ENCODE measurements around the gene METTL16. TPM values are rescaled to one million over a fixed set of nuclear protein-coding genes. Genes with fewer than 3 reads are reported as not detected.

Gene METTL16
- total RNA-seq, 1 donor, result 14.8 TPM

DNA sequence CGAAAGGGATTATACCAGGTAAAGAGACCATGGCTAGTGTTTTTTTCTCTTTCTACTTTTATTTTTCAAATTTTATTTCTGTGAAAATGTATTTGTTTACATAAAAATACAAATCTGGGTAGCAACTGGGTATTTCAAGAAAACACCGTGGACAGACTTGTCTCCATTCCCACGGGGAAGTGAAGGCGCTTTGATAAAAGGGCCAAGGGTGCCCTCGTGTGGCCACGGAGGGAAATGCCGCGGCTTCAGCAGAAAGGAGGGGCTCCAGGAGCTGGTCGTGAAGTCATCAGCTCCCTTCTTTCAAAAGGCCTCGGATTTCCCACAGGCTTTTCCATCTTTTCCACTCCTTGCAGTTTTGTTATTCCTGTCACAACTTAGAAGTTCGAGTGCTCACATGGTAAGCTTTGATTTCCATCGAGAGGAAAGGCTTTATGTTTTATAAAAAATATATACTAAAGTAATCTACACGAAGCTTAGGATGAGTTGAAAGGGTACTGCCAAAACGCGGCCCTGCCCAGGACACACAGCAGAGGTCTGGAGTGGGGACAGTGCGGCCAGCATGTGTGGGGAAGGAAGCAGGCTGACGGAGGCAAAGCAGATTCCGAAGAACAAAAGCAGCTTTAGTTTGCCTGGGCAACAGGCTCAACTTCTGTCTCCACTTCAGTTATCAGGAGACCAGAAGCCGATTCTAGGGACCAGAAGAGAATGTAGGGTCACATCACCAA is 95.5 kb downstream of the METTL16 start:
- Histone ChIP-seq H3K4me1 (ENCODE audit: insufficient read depth, low read length) (peaks cover 31% of the 10 kb centered on the region), H3K36me3 (ENCODE audit: insufficient read depth, low read length) (peaks cover 10% of the 10 kb centered on the region), H3K27ac (ENCODE audit: low read depth, low read length) (peak overlapping the region; percentile 62), H2AFZ (ENCODE audit: low read length) (no peak overlapping the region), H4K20me1 (ENCODE audit: insufficient read depth, low read length) (no peaks in the 10 kb centered on the region), H3K9me3 (ENCODE audit: low read depth, low read length) (no peaks in the 10 kb centered on the region), H3K4me2 (ENCODE audit: insufficient read depth, low read length) (no peak overlapping the region), H3K79me2 (ENCODE audit: insufficient read depth, low read length) (no peaks in the 10 kb centered on the region), H3K4me3 (ENCODE audit: insufficient read depth, low read length) (no peak overlapping the region), H3K27me3 (ENCODE audit: insufficient read depth, low read length) (no peaks in the 10 kb centered on the region)
- peak; percentile 90 for DNase-seq (ENCODE audit: insufficient read length, low spot score, missing footprints)
- TF ChIP-seq, protein P1, sequence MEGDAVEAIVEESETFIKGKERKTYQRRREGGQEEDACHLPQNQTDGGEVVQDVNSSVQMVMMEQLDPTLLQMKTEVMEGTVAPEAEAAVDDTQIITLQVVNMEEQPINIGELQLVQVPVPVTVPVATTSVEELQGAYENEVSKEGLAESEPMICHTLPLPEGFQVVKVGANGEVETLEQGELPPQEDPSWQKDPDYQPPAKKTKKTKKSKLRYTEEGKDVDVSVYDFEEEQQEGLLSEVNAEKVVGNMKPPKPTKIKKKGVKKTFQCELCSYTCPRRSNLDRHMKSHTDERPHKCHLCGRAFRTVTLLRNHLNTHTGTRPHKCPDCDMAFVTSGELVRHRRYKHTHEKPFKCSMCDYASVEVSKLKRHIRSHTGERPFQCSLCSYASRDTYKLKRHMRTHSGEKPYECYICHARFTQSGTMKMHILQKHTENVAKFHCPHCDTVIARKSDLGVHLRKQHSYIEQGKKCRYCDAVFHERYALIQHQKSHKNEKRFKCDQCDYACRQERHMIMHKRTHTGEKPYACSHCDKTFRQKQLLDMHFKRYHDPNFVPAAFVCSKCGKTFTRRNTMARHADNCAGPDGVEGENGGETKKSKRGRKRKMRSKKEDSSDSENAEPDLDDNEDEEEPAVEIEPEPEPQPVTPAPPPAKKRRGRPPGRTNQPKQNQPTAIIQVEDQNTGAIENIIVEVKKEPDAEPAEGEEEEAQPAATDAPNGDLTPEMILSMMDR (IDR thresholded peaks at IDR 0.05; ENCODE audit: extremely low read depth, low read depth, low read length), result peak; percentile 100

DNA sequence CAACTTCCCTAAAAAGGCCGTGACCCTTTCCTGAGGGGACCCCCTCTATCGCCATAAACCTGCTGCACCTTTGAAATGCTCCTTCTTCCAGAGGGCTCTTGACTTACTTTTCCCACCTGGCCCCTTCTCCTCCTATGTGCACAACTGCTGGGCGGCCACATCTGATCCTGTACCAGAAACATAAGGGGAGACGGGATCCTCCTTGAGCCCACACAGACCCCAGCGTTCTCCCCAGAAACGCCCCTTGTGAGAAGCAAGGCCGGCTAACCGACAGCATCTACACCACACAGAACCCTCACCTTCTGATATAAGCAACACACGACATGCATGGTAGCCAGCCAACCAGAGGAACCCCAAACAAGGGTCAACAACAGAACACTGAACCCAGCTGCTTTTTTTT is 96.6 kb downstream of the METTL16 start:
- H3K4me3 ChIP-seq (ENCODE audit: insufficient read depth, low read length), result no peak overlapping the region
- no peak overlapping the region for H2AFZ ChIP-seq (ENCODE audit: low read length)
- H3K9me3 ChIP-seq (ENCODE audit: low read depth, low read length), result no peaks in the 10 kb centered on the region
- no peaks in the 10 kb centered on the region for H4K20me1 ChIP-seq (ENCODE audit: insufficient read depth, low read length)
- TF ChIP-seq, protein P1 (IDR thresholded peaks at IDR 0.05; ENCODE audit: extremely low read depth, low read depth, low read length), result no peak
- no peaks in the 10 kb centered on the region for H3K27me3 ChIP-seq (ENCODE audit: insufficient read depth, low read length)
- H3K4me1 ChIP-seq (ENCODE audit: insufficient read depth, low read length), result peaks cover 29% of the 10 kb centered on the region
- H3K4me2 ChIP-seq (ENCODE audit: insufficient read depth, low read length), result no peak overlapping the region
- no peaks in the 10 kb centered on the region for H3K79me2 ChIP-seq (ENCODE audit: insufficient read depth, low read length)
- H3K27ac ChIP-seq (ENCODE audit: low read depth, low read length), result no peak overlapping the region
- peak; percentile 23 for DNase-seq (ENCODE audit: insufficient read length, low spot score, missing footprints)
- H3K36me3 ChIP-seq (ENCODE audit: insufficient read depth, low read length), result peaks cover 3% of the 10 kb centered on the region

DNA sequence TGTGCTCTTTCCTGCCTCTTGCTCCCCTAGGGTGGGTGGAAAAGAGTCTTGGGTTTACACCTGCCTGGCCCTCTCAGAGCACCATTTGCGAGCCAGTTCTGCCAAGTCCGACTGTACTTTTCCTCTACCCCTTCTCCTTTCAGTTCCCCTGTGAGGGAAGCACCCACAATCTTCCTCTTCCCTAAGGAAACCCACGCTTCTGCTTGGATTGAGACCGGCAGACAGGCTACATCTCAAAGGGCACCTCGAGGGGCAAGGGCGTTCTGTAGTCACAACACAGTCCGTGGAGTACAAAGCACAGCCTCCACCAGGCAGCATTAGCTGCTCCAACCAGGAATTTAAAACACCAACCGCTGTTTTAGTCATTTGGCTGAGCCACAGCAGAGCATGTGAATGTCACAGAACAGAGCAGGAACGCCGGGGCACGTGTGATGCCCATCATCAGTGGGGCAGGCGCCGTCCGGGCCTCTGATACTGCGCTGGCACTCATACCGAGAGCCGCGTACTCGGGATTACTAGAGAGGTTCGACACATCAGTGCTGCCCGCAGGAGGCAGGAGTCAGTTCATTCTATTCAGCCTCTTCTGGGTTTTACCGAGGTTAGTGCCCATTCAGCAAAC is 97.1 kb downstream of the METTL16 start:
- H2AFZ ChIP-seq (ENCODE audit: low read length), result no peak overlapping the region
- no peaks in the 10 kb centered on the region for H3K27me3 ChIP-seq (ENCODE audit: insufficient read depth, low read length)
- no peaks in the 10 kb centered on the region for H4K20me1 ChIP-seq (ENCODE audit: insufficient read depth, low read length)
- peaks cover 24% of the 10 kb centered on the region for H3K4me1 ChIP-seq (ENCODE audit: insufficient read depth, low read length)
- DNase-seq (ENCODE audit: insufficient read length, low spot score, missing footprints), result no peak
- H3K27ac ChIP-seq (ENCODE audit: low read depth, low read length), result no peak overlapping the region
- no peaks in the 10 kb centered on the region for H3K9me3 ChIP-seq (ENCODE audit: low read depth, low read length)
- H3K4me2 ChIP-seq (ENCODE audit: insufficient read depth, low read length), result no peak overlapping the region
- peaks cover 3% of the 10 kb centered on the region for H3K36me3 ChIP-seq (ENCODE audit: insufficient read depth, low read length)
- no peaks in the 10 kb centered on the region for H3K79me2 ChIP-seq (ENCODE audit: insufficient read depth, low read length)
- TF ChIP-seq, protein P1 (IDR thresholded peaks at IDR 0.05; ENCODE audit: extremely low read depth, low read depth, low read length), result no peak
- H3K4me3 ChIP-seq (ENCODE audit: insufficient read depth, low read length), result no peak overlapping the region

DNA sequence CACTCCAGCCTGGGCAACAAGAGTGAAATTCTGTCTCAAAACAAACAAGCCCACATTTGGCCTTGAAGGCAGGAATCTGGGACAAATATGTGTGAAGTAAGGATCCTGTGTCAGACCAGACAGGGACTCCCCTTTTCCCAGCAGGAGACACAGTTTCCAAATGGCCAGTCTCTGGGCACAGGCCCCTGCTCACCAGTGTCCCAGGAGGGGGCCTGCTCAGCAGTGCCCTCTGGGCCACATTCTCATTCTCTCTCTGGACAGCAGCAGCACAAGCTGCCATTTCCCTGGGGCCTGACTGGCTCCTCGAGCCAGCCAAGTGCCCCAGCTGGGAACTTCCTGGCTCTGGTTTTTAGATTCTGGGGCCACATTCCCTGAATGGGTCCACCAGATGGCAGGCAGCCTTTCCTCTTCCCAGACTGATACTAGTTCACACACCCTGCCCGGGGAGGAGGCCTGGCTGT is 99.1 kb downstream of the METTL16 start:
- peaks cover 18% of the 10 kb centered on the region for H3K4me1 ChIP-seq (ENCODE audit: insufficient read depth, low read length)
- peak overlapping the region; percentile 30 for H3K27ac ChIP-seq (ENCODE audit: low read depth, low read length)
- no peaks in the 10 kb centered on the region for H3K79me2 ChIP-seq (ENCODE audit: insufficient read depth, low read length)
- TF ChIP-seq, protein P1 (IDR thresholded peaks at IDR 0.05; ENCODE audit: extremely low read depth, low read depth, low read length), result peak; percentile 38
- H4K20me1 ChIP-seq (ENCODE audit: insufficient read depth, low read length), result no peaks in the 10 kb centered on the region
- H3K4me2 ChIP-seq (ENCODE audit: insufficient read depth, low read length), result no peak overlapping the region
- no peak overlapping the region for H2AFZ ChIP-seq (ENCODE audit: low read length)
- no peak overlapping the region for H3K4me3 ChIP-seq (ENCODE audit: insufficient read depth, low read length)
- H3K36me3 ChIP-seq (ENCODE audit: insufficient read depth, low read length), result peaks cover 3% of the 10 kb centered on the region
- peak; percentile 91 for DNase-seq (ENCODE audit: insufficient read length, low spot score, missing footprints)
- no peaks in the 10 kb centered on the region for H3K27me3 ChIP-seq (ENCODE audit: insufficient read depth, low read length)
- H3K9me3 ChIP-seq (ENCODE audit: low read depth, low read length), result no peaks in the 10 kb centered on the region

All from osteoblast (primary cell).